ENCODE results near the gene SLC35E1.

The SLC35E1 gene

DNA sequence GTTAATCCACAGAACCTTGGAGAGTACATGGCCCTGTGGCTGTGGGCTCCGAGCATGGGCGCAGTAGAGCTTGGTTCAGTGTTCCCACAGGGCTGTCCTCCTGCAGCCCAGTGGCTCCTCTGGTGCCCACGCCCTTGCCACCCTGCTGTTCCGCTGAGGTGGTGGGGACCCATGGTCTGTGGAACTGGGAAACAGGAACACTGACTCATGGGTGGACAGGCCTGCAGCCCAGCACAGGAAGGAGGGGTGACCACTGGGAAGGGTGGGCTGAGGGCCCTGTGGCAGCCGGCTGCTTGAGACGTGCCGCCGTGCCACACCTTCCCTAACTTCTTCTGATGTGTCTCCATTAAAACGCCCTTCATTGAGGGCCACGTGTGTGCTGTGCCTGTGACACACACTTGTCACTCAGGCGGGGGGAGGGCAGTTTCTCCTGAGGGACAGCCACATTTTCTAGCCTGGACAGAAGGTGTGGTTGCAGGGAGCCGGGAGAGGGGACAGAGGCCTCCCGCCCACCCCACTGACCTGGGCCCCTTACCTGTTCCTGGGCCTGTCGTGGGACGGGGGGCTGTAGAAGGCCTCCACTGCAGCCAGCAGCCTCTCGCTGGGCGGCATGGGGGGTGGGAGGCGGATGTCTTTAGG is 51.1 kb downstream of the SLC35E1 start:
- no peaks in the 10 kb centered on the region for H3K9me3 ChIP-seq
- H3K36me3 ChIP-seq = peaks cover 92% of the 10 kb centered on the region
- no peak for DNase-seq
- no peaks in the 10 kb centered on the region for H3K27me3 ChIP-seq
- TF ChIP-seq, protein P1, sequence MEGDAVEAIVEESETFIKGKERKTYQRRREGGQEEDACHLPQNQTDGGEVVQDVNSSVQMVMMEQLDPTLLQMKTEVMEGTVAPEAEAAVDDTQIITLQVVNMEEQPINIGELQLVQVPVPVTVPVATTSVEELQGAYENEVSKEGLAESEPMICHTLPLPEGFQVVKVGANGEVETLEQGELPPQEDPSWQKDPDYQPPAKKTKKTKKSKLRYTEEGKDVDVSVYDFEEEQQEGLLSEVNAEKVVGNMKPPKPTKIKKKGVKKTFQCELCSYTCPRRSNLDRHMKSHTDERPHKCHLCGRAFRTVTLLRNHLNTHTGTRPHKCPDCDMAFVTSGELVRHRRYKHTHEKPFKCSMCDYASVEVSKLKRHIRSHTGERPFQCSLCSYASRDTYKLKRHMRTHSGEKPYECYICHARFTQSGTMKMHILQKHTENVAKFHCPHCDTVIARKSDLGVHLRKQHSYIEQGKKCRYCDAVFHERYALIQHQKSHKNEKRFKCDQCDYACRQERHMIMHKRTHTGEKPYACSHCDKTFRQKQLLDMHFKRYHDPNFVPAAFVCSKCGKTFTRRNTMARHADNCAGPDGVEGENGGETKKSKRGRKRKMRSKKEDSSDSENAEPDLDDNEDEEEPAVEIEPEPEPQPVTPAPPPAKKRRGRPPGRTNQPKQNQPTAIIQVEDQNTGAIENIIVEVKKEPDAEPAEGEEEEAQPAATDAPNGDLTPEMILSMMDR (IDR thresholded peaks at IDR 0.05; ENCODE audit: low read depth, low read length) = no peak
- no peak overlapping the region for H3K4me3 ChIP-seq (ENCODE audit: low read depth, low read length)
- H3K4me1 ChIP-seq = no peaks in the 10 kb centered on the region

DNA sequence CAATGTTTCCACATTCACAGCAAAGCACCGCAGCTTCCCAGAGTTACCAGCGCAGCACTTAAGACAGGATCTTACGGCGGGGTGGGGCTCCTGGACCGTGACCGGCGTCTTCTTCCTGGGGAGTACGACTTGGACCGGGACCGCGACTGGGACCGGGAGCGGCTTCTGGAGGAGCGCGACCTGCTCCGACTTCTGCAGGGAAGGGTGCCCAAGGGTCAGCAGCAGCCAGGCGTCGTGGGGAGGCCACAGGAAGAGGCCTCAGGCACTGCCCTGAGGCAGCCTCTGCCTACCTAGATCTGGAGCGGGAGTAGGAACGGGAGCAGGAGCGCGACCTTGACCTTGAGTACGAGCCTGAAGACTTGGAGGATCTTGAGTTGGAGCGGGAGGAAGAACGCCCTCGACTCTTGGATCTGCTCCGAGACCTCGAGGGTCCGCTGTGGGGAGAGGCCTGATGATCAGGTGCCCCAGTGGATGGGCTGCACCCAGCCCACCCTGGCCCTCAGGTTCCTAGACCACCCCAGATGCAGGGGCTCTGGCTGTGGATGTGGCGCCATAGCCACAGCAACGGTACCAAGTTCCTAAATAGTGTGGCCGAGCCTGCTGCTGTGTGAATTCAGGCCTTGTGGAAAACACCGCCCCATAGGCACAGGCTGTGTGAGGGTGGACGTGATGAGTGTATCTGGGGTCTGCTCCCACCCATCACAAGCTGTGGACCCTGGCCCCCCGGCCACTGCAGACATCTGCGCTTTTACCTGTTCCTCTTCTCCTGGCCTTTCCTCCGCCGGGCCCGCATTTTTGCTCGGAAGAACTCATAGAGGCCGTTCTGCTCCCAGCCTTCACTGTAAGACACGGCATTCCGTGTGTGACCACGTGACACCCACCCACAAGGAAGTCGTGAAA is 51.9 kb downstream of the SLC35E1 start:
- Histone ChIP-seq H3K27me3 (no peaks in the 10 kb centered on the region), H3K4me1 (no peaks in the 10 kb centered on the region), H3K4me3 (ENCODE audit: low read depth, low read length) (no peak overlapping the region), H3K36me3 (peaks cover 86% of the 10 kb centered on the region), H3K9me3 (no peaks in the 10 kb centered on the region)
- DNase-seq = no peak
- TF ChIP-seq, protein P1 (IDR thresholded peaks at IDR 0.05; ENCODE audit: low read depth, low read length) = no peak

DNA sequence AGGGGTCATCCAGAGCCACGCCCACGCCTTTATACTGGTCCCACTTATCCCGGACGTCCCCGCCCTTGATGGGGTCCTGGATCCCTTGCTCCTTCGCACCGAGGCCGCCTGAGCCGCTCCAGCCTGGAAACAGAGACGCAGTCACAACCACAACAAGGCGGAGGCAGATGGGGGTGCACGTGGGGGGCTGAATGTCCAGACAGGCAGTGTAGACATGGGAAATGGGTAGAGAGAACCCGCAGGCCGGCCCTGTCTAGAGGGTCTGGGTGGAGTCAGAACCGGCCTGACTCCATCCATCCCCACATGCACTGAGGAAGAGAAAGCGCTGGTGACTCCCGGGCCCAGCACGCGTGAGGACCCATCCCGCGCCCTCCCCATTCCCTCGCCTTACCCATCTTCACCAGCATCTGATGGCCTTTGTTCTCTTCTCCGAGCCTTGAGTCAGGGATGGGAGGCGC is 53.0 kb downstream of the SLC35E1 start:
- Histone ChIP-seq H3K4me1 (no peaks in the 10 kb centered on the region), H3K36me3 (peaks cover 84% of the 10 kb centered on the region), H3K4me3 (ENCODE audit: low read depth, low read length) (no peak overlapping the region), H3K9me3 (no peaks in the 10 kb centered on the region), H3K27me3 (no peaks in the 10 kb centered on the region)
- DNase-seq = no peak
- TF ChIP-seq, protein P1 (IDR thresholded peaks at IDR 0.05; ENCODE audit: low read depth, low read length) = no peak

DNA sequence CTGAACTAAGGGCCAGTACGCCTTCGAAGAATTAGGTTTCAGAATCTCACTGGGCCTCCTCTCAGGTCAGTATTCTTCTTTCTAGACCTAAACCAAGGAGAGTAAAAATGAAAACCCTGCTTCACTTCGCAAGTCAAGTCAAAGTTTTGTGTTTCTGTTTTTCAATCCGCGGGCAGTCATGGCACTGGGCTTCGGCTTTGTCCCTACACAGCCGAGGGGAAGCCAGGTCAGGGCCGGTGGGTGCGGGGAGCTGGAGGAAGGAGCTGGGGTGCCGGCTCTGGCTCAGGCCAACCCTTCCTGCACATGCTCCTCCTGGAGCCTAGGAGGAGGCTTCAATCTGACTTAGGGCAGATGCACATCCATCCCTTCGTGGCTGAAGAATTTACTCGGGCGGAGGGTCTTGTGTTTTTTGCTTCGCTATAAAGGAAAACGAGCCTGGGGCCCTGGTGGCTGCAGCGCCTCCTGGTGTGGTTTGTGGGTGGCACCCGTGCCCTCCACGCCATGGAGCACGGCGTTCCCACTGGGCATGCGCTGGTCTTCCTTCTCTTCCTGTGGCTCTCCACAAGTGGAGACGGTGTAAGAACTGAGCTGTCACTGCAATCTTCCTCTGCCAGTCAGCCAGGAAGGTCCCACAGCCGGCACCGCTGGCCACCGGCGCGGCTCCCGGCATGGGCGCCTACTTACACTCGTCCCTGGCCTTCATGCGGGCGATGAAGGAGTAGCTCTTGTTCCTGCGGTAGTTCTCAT is 53.6 kb downstream of the SLC35E1 start:
- Histone ChIP-seq H3K4me1 (no peaks in the 10 kb centered on the region), H3K27me3 (no peaks in the 10 kb centered on the region), H3K9me3 (no peaks in the 10 kb centered on the region), H3K36me3 (peaks cover 78% of the 10 kb centered on the region), H3K4me3 (ENCODE audit: low read depth, low read length) (no peak overlapping the region)
- TF ChIP-seq, protein P1 (IDR thresholded peaks at IDR 0.05; ENCODE audit: low read depth, low read length) = peak; percentile 29; the same call in 1 of the 2 replicates
- DNase-seq = no peak

DNA sequence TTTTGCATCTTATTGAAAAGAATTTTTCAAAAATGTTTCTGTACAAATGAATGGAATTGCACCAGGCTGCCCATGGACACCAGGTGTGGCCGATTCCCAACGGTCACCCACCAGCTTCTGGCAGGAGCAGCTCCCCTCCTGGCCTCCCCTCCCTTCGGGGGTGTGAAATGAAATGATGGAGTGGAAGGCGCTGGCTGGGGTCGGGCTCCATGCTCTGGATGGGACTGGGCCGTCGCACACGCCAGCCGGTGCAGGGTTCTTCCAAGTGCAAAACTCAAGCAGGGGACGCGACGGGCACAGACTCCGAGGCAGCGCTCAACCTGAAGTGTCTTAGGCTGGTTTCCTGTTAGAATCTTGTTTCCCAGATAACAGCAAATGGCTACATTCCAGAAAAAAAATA is 54.2 kb downstream of the SLC35E1 start:
- H3K27me3 ChIP-seq = no peaks in the 10 kb centered on the region
- no peak for DNase-seq
- TF ChIP-seq, protein P1 (IDR thresholded peaks at IDR 0.05; ENCODE audit: low read depth, low read length) = no peak
- no peaks in the 10 kb centered on the region for H3K4me1 ChIP-seq
- H3K9me3 ChIP-seq = no peaks in the 10 kb centered on the region
- no peak overlapping the region for H3K4me3 ChIP-seq (ENCODE audit: low read depth, low read length)
- peaks cover 78% of the 10 kb centered on the region for H3K36me3 ChIP-seq

All from BE2C (cell line).